HAP-1 (cell line): ENCODE data around the gene AIM2.
"Not testable (repeated sequence)": the region's sequence is repeated elsewhere in the genome, so short reads cannot be mapped to it uniquely, and the experiment has no call there.

ENCODE experiments used
- DNase-seq, 2 experiments: peaks; one replicate each; pipeline ENCODE4 v3.0.0-alpha.2; 2016 to 2020; ENCODE audit warnings: low spot score in 2 of 2
- H3K27me3 ChIP-seq: fragments of 250-450 bp; sonication (Bioruptor Pico); 2 replicates; pipeline ENCODE4 v1.5.1; 2020; ENCODE audit warnings: low read depth, mild to moderate bottlenecking, moderate library complexity
- H3K36me3 ChIP-seq: fragments of 250-450 bp; sonication (Bioruptor Pico); replicated peaks from 2 replicates; pipeline ENCODE4 v1.5.1; 2020; ENCODE audit warnings: mild to moderate bottlenecking
- H3K4me1 ChIP-seq: fragments of 250-450 bp; sonication (Bioruptor Pico); 2 replicates; pipeline ENCODE4 v1.5.1; 2020; ENCODE audit warnings: mild to moderate bottlenecking
- H3K4me3 ChIP-seq: fragments of 250-450 bp; sonication (Bioruptor Pico); 2 replicates; pipeline ENCODE4 v1.5.1; 2020; ENCODE audit warnings: mild to moderate bottlenecking, moderate library complexity
- H3K9me3 ChIP-seq: fragments of 250-450 bp; sonication (Bioruptor Pico); 2 replicates; pipeline ENCODE4 v1.5.1; 2020; ENCODE audit warnings: mild to moderate bottlenecking, moderate library complexity
- in situ Hi-C: fragments of 300-500 bp; cut with MboI; formaldehyde crosslinking; loops from 3 replicates; pipeline ENCODE4 v1.14.3; 2020; ENCODE audit warnings: low sequenced_read_pairs, inconsistent platforms, mixed read lengths

AIM2 gene

DNA sequence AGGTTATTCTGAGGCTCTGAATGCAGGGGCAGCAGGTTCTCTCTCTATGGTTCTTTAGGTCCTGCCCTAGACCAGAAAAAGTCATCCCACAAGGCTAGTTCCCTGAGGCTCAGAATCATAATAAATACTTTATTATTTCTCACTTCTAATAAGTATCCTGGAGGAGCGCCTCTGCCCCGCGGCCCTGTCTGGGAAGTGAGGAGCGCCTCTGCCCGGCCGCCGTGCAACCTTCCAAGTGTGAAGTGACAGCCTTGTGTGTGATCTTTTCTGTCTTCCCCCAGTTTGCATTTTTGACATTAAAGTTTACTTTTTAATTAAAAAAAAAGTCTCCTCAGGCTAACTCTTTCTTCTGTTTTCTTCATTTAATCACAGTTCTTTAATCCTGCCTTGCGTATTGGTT, 11.5 kb downstream of the AIM2 start:
- in situ Hi-C loops, result loop anchor here (25.0 kb wide), 1 partner anchor 853 kb away; no protein-coding TSS in a partner anchor
- DNase-seq, result no peak

DNA sequence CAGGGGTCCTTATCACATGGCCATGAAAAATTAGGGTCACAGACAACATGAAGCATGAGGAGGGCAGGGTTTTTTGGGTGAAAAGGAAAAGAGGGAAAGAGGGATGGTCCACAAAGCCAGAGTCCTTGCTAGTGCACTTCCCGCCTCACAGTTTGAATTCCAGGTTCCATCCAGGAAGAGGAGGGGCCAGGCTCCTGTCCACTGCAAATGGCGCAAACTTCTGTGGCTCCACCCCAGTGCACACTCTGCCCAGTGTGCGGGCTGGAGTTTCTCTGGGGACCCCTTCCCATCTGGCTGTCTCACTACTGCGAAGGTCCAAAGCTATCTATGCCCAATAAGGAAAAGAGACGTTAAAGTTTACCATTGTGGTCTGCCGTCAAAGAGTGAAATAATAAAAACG, 17.8 kb downstream of the AIM2 start:
- Histone ChIP-seq H3K4me1 (no peaks in the 10 kb centered on the region), H3K9me3 (no peaks in the 10 kb centered on the region), H3K4me3 (no peak overlapping the region), H3K27me3 (0 out of 2 replicates have a peak, but pooled peaks cover 2% of the 10 kb centered on the region), H3K36me3 (no peaks in the 10 kb centered on the region)
- in situ Hi-C loops, result loop anchor here (25.0 kb wide), 1 partner anchor 846 kb away; no protein-coding TSS in a partner anchor
- no peak for DNase-seq

More for the DNA sequence above, 11.5 kb downstream of the AIM2 start:
- Histone ChIP-seq H3K4me3 (no peak overlapping the region), H3K4me1 (no peaks in the 10 kb centered on the region), H3K36me3 (no peaks in the 10 kb centered on the region), H3K27me3 (0 out of 2 replicates have a peak, but pooled peaks cover 2% of the 10 kb centered on the region), H3K9me3 (no peaks in the 10 kb centered on the region)

DNA sequence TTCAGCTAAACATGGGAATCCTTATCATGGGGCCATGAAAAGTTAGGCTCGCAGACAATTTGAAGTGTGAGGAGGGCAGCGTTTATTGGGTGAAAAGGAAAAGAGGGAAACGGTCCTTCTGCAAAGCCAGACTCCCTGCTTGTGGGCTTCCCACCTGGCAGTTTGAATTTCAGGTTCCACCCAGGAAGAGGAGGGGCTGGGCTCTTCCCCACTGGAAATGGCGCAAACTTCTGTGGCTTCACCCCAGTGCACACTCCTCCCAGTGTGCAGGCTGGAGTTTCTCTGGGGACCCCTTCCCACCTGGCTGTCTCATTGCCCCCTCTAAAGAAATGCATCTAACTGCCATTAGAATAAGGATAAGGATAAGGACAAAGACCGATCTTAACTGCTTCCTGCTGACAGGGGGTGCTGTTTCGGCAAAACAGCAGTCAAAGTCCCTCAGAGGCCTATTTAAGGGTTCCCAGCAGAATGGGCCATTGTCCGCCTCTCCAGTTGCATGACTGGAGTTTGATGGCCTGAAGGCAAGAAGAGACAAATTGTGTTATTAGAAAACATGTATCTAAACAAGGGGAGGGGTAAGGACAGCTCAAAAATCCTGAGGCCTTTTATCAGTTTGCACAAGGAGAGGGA, 20.4 kb downstream of the AIM2 start:
- in situ Hi-C loops, result loop anchor here (25.0 kb wide), 1 partner anchor 844 kb away; no protein-coding TSS in a partner anchor
- no peak overlapping the region for H3K4me3 ChIP-seq
- no peaks in the 10 kb centered on the region for H3K36me3 ChIP-seq

DNA sequence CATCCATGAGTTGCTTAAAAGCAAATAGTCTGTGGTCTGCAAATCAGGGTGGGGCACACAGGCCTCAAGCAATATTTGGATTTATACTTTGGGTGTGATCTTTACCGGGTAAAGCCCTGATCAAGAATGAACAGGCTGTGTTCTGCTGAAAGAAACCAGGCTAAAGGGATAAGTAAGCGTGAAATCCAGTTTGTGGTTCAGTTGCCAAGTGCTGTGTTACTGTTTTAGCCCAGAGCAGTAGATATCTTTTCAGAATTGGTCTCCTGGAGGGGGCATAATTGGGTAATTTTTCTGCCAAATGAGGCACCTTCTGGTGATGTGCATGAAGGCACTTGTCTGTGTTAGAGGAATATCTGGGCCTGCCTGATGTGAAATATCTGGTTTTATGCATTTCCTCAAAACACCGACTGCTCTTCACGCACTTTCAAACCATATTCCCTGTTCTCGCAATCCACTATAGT, 21.4 kb downstream of the AIM2 start:
- Histone ChIP-seq H3K9me3 (no peaks in the 10 kb centered on the region), H3K4me1 (no peaks in the 10 kb centered on the region), H3K36me3 (no peaks in the 10 kb centered on the region), H3K27me3 (no peaks in the 10 kb centered on the region), H3K4me3 (no peak overlapping the region)
- in situ Hi-C loops, result loop anchor here (25.0 kb wide), 1 partner anchor 843 kb away; no protein-coding TSS in a partner anchor
- DNase-seq, result no peak

More for the DNA sequence above, 20.4 kb downstream of the AIM2 start:
- DNase-seq, result peak in 1 of 2 experiments; percentile 7
- Histone ChIP-seq H3K9me3 (no peaks in the 10 kb centered on the region), H3K27me3 (0 out of 2 replicates have a peak, but pooled peaks cover 2% of the 10 kb centered on the region), H3K4me1 (no peaks in the 10 kb centered on the region)

DNA sequence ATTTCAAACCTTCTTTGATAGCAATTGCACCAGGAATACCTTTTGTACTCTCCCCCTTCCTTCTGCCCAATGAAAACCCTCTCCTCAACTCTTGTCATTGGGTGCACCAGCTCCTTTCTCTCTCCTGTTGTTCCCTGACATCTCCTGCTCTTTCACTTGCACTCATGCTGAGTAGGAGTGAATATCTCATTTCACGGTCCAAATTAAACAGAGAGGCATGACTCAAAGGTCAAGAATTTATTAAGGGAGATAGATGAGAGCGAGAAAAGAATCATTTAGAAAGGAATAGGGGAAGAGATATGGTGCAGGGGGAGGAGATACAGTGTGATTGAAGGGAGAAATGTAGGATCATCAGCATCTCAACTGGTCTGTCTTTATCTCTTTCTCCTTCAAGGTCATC, 22.1 kb downstream of the AIM2 start:
- Histone ChIP-seq H3K4me1 (no peaks in the 10 kb centered on the region), H3K9me3 (no peaks in the 10 kb centered on the region), H3K36me3 (no peaks in the 10 kb centered on the region), H3K27me3 (no peaks in the 10 kb centered on the region), H3K4me3 (no peak overlapping the region)
- in situ Hi-C loops, result loop anchor here (25.0 kb wide), 1 partner anchor 842 kb away; no protein-coding TSS in a partner anchor
- DNase-seq, result no peak

DNA sequence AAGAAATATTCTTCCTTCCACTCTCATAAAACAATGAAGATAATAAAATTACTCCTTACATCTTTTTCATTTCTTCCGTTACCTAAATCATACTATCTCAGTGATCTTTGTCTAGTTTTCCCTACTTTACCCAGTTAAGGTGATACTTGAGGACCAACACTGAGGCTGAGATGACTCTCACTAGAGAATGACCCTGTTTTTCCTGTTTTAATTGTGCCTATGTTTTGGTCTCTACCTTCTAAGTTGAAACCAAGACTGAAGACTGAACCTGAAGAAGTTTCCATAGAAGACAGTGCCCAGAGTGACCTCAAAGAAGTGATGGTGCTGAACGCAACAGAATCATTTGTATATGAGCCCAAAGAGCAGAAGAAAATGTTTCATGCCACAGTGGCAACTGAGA, 25.1 kb downstream of the AIM2 start:
- H3K27me3 ChIP-seq, result no peaks in the 10 kb centered on the region
- H3K9me3 ChIP-seq, result no peaks in the 10 kb centered on the region
- in situ Hi-C loops, result loop anchor here (25.0 kb wide), 1 partner anchor 839 kb away; no protein-coding TSS in a partner anchor
- no peaks in the 10 kb centered on the region for H3K4me1 ChIP-seq
- no peaks in the 10 kb centered on the region for H3K36me3 ChIP-seq
- H3K4me3 ChIP-seq, result no peak overlapping the region
- DNase-seq, result no peak

DNA sequence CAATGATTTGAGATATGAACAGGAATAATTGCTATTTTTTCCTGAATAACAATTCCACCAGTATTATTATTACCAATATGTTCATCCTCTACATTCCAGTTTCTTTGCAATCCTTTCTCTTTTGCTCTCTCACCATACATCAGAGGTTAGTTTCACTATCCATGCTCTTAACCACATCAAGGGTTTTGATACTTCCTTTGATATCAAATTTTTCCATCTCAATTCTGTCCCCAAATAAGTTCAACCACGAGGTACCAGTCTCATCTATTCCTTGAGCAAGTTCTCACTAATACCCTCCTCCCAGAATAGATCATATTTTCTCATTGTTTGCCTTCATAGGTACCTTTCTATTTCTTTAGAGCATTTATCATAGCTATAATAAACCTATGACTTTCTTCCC, 30.1 kb downstream of the AIM2 start:
- H3K27me3 ChIP-seq, in situ Hi-C loops, H3K9me3 ChIP-seq, DNase-seq, H3K4me3 ChIP-seq, H3K36me3 ChIP-seq, H3K4me1 ChIP-seq: not testable (repeated sequence)

DNA sequence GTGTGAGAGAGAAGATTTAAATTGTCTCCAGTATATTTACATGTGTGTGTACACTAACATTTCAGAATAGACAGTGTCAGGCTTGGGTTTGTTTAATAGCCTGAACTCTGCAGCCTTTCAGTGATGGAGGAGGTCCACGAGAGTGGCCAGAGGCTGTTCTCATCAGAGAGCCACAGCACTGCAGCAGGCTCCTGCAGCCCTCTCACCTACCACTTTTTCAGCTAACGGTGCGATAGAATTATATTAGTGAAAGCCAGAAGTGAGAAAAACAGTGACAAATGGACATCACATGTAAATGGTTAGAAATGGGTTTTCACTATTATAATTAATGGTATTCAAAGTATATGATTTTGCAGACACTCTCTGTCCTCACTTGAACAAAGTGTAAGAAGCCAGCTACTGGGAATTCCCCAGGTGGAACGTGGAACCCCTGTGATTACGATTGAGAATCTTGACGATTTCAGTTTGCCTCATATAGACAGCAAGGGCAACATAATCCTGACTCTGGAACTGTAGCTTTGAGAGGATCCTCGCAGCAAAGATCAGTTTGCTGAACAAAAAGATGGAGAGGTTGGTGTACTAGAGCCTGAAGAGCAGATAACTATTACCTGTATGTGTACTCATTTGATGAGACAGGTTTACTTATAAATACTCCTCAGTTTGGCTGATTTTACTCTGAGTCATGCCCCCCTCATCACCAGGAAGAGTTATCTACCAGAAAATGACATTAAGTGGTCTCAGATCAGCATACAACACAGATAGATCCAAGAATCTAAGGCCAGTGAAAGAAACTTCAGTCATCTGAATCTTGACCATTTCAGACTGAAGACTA, 35.5 kb downstream of the AIM2 start:
- Histone ChIP-seq H3K36me3 (no peaks in the 10 kb centered on the region), H3K4me3 (no peak overlapping the region)
- in situ Hi-C loops, result no loop called here

DNA sequence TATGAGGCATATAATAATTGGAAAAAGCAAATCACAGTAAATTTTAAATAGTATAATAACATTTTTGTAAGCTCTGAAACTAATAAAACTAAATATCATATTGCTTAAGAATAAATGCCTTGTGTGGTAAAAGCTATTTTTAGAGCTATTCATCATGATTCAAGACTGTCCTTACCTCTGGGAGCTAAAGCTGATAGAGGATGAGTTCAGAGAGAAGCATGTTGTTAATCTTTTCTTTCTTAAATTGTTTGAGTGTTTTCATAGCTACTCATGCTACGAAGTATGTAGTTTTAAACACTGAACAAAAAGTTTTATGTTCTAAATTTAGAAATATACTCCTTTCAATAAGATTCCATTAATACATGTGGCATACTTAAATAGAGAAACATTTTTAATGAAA, 36.4 kb downstream of the AIM2 start:
- no peak for DNase-seq
- Histone ChIP-seq H3K36me3 (no peaks in the 10 kb centered on the region), H3K4me3 (no peak overlapping the region), H3K27me3 (no peaks in the 10 kb centered on the region), H3K4me1 (no peaks in the 10 kb centered on the region), H3K9me3 (no peaks in the 10 kb centered on the region)
- in situ Hi-C loops, result no loop called here

More for the DNA sequence above, 35.5 kb downstream of the AIM2 start:
- DNase-seq, result no peak
- Histone ChIP-seq H3K27me3 (no peaks in the 10 kb centered on the region), H3K9me3 (no peaks in the 10 kb centered on the region), H3K4me1 (no peaks in the 10 kb centered on the region)

DNA sequence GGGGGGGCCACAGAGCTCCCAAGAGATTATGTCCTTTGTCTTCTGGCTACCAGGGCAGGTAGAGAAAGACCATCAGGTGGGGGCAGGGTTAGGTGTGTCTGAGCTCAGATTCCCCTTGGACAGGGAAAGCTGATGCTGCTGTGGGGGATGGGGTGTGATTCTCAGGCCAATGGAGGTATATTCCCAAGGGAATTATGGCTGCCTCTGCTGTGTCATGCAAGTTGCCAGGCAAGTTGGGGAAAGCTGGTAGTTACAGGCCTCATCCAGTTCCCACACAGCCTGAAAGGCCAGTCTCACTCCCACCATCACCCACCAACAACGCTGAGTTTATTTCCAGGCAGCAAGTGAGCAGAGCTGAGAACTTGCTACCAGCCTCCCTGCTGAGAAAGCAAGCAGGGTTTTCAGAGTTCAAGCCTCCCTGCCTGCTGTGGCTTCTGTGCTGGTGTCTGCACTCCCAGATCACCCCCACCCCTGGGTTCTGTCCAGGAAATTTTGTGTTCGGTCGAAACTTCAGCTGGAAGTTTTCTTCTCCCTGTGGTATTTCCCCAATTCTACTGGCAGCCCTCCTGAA, 45.6 kb downstream of the AIM2 start:
- in situ Hi-C loops, result no loop called here
- no peaks in the 10 kb centered on the region for H3K36me3 ChIP-seq
- H3K9me3 ChIP-seq, result no peaks in the 10 kb centered on the region
- no peak overlapping the region for H3K4me3 ChIP-seq
- H3K27me3 ChIP-seq, result no peaks in the 10 kb centered on the region
- no peaks in the 10 kb centered on the region for H3K4me1 ChIP-seq
- no peak for DNase-seq

DNA sequence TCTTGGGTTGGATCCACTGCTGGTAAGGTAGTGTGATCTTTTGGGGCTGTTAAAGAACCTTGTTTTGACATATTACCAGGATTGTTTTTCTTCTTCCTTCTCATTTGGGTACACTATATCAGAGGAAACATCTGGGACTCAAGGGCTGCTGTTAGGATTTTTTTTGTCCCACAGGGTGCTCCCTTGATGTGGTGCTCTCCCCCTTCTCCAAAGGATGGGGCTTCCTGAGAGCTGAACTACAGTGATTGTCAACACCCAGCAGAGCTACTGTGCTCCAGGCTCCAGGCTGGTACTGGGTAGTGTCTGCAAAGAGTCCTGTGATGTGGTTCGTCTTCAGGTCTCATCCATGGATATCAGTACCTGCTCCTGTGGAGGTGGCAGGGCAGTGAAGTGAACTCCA, 46.3 kb downstream of the AIM2 start:
- Histone ChIP-seq H3K4me1 (no peaks in the 10 kb centered on the region), H3K27me3 (no peaks in the 10 kb centered on the region), H3K36me3 (no peaks in the 10 kb centered on the region), H3K4me3 (no peak overlapping the region), H3K9me3 (no peaks in the 10 kb centered on the region)
- no peak for DNase-seq
- in situ Hi-C loops, result no loop called here

DNA sequence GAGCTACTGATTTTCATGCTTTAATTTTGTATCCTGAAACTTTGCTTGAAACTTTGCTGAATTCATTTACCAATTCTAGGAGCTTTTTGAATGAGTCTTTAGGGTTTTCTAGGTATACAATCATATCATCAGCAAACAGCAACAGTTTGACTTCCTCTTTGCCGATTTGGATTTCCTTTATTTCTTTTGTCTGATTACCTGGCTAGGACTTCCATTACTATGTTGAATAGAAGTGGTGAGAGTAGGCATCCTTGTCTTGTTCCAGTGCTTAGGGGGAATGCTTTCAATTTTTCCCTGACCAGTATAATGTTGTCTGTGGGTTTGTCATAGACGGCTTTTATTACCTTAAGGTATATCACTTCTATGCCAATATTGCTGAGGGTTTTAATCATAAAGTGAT, 49.7 kb downstream of the AIM2 start:
- in situ Hi-C loops, H3K4me3 ChIP-seq, H3K9me3 ChIP-seq, H3K36me3 ChIP-seq, H3K27me3 ChIP-seq, H3K4me1 ChIP-seq, DNase-seq: not testable (repeated sequence)

DNA sequence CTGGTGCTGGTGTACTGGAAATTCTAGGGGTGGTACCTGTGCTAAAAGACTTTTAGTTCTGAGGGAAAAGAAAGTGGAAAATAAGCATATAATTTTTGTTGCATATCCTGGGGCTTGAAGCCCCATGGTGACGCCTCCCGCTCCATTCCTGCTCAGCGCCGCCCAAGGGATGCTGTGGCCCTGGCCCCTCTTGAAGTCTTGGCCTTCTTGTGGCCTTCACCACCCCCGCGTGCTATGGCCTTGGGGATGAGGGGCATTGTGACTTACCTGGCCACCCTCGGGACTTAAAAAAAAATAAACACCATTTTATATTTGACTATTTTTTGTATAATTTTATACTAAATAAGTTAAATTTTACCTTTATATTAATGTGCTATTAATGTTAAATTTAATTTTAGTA, 51.5 kb downstream of the AIM2 start:
- no peak for DNase-seq
- Histone ChIP-seq H3K27me3 (no peaks in the 10 kb centered on the region), H3K4me3 (no peak overlapping the region), H3K36me3 (no peaks in the 10 kb centered on the region), H3K4me1 (no peaks in the 10 kb centered on the region), H3K9me3 (no peaks in the 10 kb centered on the region)
- in situ Hi-C loops, result no loop called here

DNA sequence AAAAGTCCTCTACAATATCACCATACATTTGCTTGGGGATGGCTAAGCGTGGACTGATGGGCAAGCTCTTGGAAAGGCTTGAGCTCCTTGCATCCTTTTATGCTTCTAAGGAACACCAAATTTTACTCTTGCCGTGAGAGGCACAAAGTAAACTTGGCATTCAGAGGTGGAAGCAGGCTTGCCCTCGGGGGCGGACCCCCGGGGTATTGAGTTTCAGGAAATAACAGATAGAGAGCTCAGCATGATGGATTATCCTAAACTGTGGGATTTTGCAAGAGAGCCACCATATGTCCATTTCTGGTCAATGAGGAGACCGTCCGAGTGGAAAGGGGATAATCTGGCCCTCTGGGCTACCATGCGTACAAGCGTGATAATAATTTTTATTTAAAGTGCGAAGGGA, 52.8 kb downstream of the AIM2 start:
- DNase-seq, result no peak
- H3K4me1 ChIP-seq, result no peaks in the 10 kb centered on the region
- no peaks in the 10 kb centered on the region for H3K9me3 ChIP-seq
- H3K4me3 ChIP-seq, result no peak overlapping the region
- in situ Hi-C loops, result no loop called here
- no peaks in the 10 kb centered on the region for H3K27me3 ChIP-seq
- H3K36me3 ChIP-seq, result no peaks in the 10 kb centered on the region
